Uterus (tissue), 4 donors: ENCODE measurements around the gene CC2D2A. TPM values are rescaled to one million over a fixed set of nuclear protein-coding genes. Genes with fewer than 3 reads are reported as not detected.
A peak's percentile ranks its signal among the peaks of the same experiment; 100 is the strongest.

Experiments used
- DNase-seq, 2 donors: peaks; one replicate each; pipeline ENCODE4 v3.0.0-alpha.2; 2019 to 2020
- H3K27ac ChIP-seq, 2 donors: fragments of 200-600 bp; sonication (generic); 1 replicate in 1 of 2; 2 replicates in 1 of 2; pipeline ENCODE4 v1.5.1; 2016 to 2018
- H3K27me3 ChIP-seq, 2 donors: fragments of 200-600 bp; sonication (generic); one replicate each; pipeline ENCODE4 v1.5.1; 2018 to 2019; ENCODE audit warnings: control low read depth in 1 of 2
- H3K36me3 ChIP-seq, 2 donors: fragments of 200-600 bp; sonication (generic); one replicate each; pipeline ENCODE4 v1.5.1; 2019; ENCODE audit warnings: control low read depth in 1 of 2
- H3K4me1 ChIP-seq, 2 donors: fragments of 200-600 bp; sonication (generic); one replicate each; pipeline ENCODE4 v1.5.1; 2018 to 2019; ENCODE audit warnings: control low read depth in 1 of 2
- H3K4me3 ChIP-seq, 2 donors: fragments of 200-600 bp; sonication (generic); 1 replicate in 1 of 2; 2 replicates in 1 of 2; pipeline ENCODE4 v1.5.1; 2018 to 2019; ENCODE audit warnings: mild to moderate bottlenecking in 1 of 2
- H3K9me3 ChIP-seq, 2 donors: fragments of 200-600 bp; sonication (generic); one replicate each; pipeline ENCODE4 v1.5.1; 2019; ENCODE audit warnings: control low read depth in 1 of 2
- POLR2A ChIP-seq, 2 donors: fragments of 450-650 bp; IDR thresholded peaks; one replicate each; pipeline ENCODE4 v1.6.1; 2016; ENCODE audit warnings: antibody characterized with exemption in 2 of 2, mild to moderate bottlenecking in 1 of 2, moderate library complexity in 1 of 2
- intact Hi-C: fragments of 100-400 bp; cut with DNase I; formaldehyde crosslinking; loops from one replicate; pipeline ENCODE4 v1.15.1; 2023; ENCODE audit warnings: low total_unique reads
- total RNA-seq, 4 donors: library from RNA; depleted of rRNA in 3 of 4; stranded (reverse); fragments of >200 nt in 3 of 4; gene quantifications; one replicate each; pipeline versions ENCODE4 v1.1.0 to v1.2.4, GENCODE V29; 2014 to 2023
- TF ChIP-seq, protein P1 (sequence below), 4 experiments: fragments of 200-600 bp in 2 of 4; fragments of 450-650 bp in 2 of 4; sonication (generic) in 2 of 4; IDR thresholded peaks; one replicate each; pipeline ENCODE4 v1.5.1; 2016 to 2019; ENCODE audit warnings: antibody characterized with exemption in 4 of 4, mild to moderate bottlenecking in 2 of 4, moderate library complexity in 1 of 4
- donor health status: DM: yes; HTN: yes; CAD: no.

Gene CC2D2A
- total RNA-seq, 4 donors from 2014 or later = 16.8 to 54.4 (median 33.9) TPM

DNA sequence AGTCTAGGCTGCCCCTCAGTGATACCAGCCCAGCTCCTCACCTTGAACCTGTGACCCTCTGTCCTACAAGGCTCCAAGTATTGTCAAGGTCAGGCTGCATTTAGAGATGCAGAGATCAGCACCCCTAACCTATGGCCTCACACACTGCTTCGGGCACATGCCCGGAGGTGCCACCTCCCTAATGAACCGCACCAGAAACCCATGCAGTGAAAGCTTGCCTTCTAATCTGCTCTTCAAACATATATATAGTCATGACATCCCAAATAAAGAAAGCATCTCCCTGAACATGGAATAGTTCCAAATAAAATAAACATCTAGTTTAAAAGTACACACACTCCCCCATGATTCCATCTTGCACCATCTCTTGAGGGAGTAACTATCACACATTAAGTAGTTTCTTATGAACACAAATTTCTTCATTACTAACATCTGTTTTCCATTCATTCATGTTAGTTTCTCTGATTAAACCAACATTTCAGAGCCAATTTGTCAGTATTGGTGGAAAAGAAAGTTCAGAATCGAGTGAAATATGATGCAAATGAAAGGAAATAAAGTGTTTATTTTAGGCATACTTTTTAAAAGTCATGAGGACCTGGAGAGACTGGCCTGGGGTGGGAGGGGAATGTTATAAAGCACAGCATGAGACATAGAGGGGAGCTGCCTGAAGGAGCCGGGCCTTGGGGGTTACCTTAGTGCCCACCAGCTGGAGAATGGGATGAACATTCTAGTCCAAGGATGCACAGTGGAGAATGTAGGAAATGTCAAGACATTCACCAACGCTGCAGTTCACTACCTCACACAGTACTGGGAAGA lies 19.2 kb downstream of the CC2D2A start:
- peaks cover 0 to 10% of the 10 kb centered on the region in 2 donors for H3K9me3 ChIP-seq
- no peak overlapping the region for H3K4me3 ChIP-seq
- H3K36me3 ChIP-seq = no peaks in the 10 kb centered on the region
- H3K27ac ChIP-seq = peak overlapping the region in 1 of 2 donors; percentile 15
- intact Hi-C loops = no loop called here
- DNase-seq = no peak
- TF ChIP-seq, protein P1, sequence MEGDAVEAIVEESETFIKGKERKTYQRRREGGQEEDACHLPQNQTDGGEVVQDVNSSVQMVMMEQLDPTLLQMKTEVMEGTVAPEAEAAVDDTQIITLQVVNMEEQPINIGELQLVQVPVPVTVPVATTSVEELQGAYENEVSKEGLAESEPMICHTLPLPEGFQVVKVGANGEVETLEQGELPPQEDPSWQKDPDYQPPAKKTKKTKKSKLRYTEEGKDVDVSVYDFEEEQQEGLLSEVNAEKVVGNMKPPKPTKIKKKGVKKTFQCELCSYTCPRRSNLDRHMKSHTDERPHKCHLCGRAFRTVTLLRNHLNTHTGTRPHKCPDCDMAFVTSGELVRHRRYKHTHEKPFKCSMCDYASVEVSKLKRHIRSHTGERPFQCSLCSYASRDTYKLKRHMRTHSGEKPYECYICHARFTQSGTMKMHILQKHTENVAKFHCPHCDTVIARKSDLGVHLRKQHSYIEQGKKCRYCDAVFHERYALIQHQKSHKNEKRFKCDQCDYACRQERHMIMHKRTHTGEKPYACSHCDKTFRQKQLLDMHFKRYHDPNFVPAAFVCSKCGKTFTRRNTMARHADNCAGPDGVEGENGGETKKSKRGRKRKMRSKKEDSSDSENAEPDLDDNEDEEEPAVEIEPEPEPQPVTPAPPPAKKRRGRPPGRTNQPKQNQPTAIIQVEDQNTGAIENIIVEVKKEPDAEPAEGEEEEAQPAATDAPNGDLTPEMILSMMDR (IDR thresholded peaks at IDR 0.05) = no peak
- TF ChIP-seq POLR2A (IDR thresholded peaks at IDR 0.05) = no peak
- no peaks in the 10 kb centered on the region for H3K27me3 ChIP-seq
- no peaks in the 10 kb centered on the region for H3K4me1 ChIP-seq

DNA sequence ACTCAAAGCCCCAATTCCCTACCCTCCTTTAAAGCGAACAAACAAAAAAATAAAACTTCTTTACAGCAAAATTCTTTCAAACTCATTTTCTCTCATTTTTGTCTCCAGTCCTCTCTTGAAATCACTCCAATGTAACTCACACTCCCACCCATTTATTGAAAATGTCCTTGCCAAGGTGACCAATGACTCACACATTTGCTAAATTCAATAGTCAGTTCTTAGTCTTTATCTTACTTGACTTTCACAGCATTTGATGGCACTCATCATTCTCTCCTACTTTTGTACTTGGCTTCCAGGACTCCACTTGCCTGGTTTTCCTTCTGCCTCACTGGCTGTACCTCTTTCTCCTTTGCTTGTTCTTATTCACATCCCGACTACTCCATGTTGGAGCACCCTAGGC lies 19.9 kb downstream of the CC2D2A start:
- no peak overlapping the region for H3K27ac ChIP-seq
- H3K4me1 ChIP-seq = no peaks in the 10 kb centered on the region
- intact Hi-C loops = no loop called here
- no peak for DNase-seq
- peaks cover 0 to 10% of the 10 kb centered on the region in 2 donors for H3K9me3 ChIP-seq
- H3K36me3 ChIP-seq = no peaks in the 10 kb centered on the region
- H3K4me3 ChIP-seq = no peak overlapping the region
- H3K27me3 ChIP-seq = no peaks in the 10 kb centered on the region
- no peak for TF ChIP-seq POLR2A (IDR thresholded peaks at IDR 0.05)
- TF ChIP-seq, protein P1 (IDR thresholded peaks at IDR 0.05) = no peak

DNA sequence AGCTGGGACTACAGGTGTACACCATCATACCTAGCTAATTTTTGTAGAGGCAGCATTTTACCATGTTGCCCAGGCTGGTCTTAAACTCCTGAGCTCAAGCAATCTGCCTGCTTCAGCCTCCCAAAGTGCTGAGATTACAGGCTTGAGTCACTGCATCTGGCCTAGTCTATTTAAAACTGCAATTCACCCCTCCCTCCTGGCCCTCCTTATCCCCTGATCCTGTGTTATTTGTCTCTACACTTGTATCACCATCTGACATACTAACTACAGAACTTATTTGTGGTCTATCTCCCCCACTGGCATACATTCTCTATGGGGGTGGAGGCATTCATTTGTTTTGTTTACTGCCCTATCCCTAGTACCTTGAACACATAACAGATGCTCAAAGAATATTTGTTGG lies 23.7 kb downstream of the CC2D2A start:
- Histone ChIP-seq H3K9me3 (peaks cover 0 to 4% of the 10 kb centered on the region in 2 donors), H3K27me3 (no peaks in the 10 kb centered on the region), H3K4me1 (no peaks in the 10 kb centered on the region), H3K27ac (no peak overlapping the region), H3K4me3 (no peak overlapping the region), H3K36me3 (no peaks in the 10 kb centered on the region)
- TF ChIP-seq POLR2A (IDR thresholded peaks at IDR 0.05) = no peak
- TF ChIP-seq, protein P1 (IDR thresholded peaks at IDR 0.05) = no peak
- no peak for DNase-seq
- intact Hi-C loops = no loop called here

DNA sequence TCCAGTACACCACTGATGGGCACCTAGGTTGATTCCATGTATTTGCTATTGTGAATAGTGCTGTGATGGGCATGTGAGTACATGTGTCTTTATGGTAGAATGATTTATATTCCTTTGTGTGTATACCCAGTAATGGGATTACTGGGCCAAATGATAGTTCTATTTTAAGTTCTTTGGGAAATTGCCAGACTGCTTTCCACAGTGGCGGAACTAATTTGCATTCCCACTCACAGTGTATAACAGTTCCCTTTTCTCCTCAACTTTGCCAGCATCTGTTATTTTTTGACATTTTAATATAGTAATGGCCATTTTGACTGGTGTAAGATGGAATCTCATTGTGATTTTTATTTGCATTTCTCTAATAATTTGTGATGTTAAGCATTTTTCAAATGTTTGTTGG lies 25.9 kb downstream of the CC2D2A start:
- Histone ChIP-seq H3K9me3 (no peaks in the 10 kb centered on the region), H3K27me3 (no peaks in the 10 kb centered on the region), H3K4me1 (peaks cover 0 to 2% of the 10 kb centered on the region in 2 donors), H3K27ac (no peak overlapping the region), H3K36me3 (no peaks in the 10 kb centered on the region), H3K4me3 (no peak overlapping the region)
- no peak for DNase-seq
- no peak for TF ChIP-seq POLR2A (IDR thresholded peaks at IDR 0.05)
- TF ChIP-seq, protein P1 (IDR thresholded peaks at IDR 0.05) = no peak
- intact Hi-C loops = no loop called here

DNA sequence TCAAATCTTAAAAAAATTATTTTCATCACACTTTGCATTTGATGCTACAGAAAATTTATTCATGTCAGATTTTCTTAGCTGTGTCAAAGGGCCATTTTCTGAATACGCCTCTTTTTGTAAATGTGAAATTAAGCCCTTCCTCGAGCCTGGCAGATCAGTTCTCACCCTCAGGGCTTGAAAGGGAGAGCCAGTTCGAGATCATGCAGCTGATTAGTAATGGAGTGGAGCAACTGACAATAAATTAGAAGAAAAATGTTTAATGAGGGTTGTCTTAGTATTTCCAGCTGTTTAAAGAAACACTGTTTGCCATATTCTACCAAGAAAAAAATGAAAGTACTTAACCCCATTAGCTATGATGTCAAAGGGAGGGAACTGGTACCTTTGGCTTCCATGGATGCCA lies 28.7 kb downstream of the CC2D2A start:
- intact Hi-C loops = no loop called here
- H3K4me1 ChIP-seq = peaks cover 0 to 2% of the 10 kb centered on the region in 2 donors
- no peak overlapping the region for H3K27ac ChIP-seq
- H3K36me3 ChIP-seq = no peaks in the 10 kb centered on the region
- no peak overlapping the region for H3K4me3 ChIP-seq
- TF ChIP-seq, protein P1 (IDR thresholded peaks at IDR 0.05) = no peak
- H3K27me3 ChIP-seq = no peaks in the 10 kb centered on the region
- H3K9me3 ChIP-seq = no peaks in the 10 kb centered on the region
- no peak for DNase-seq
